HepG2 (cell line): ENCODE results near the gene TAF1C. TPM values are rescaled to one million over a fixed set of nuclear protein-coding genes. Genes with fewer than 3 reads are reported as not detected.

Experiments
- GLI4 ChIP-seq: sonication (generic); formaldehyde crosslinking; IDR thresholded peaks from 2 replicates; pipeline ENCODE4 v1.5.1; 2020; ENCODE audit warnings: missing genetic modification reagents, mild to moderate bottlenecking, moderate library complexity, borderline replicate concordance
- GTF2F1 ChIP-seq: fragments of 150-350 bp; IDR thresholded peaks from 2 replicates; pipeline ENCODE4 v1.6.1; 2014; ENCODE audit warnings: low read length
- KDM5B ChIP-seq: sonication (generic); formaldehyde crosslinking; IDR thresholded peaks from 2 replicates; pipeline ENCODE4 v1.4.0; 2020; ENCODE audit warnings: missing genetic modification reagents, mild to moderate bottlenecking, borderline replicate concordance
- MED8 ChIP-seq: sonication (generic); formaldehyde crosslinking; IDR thresholded peaks from 2 replicates; pipeline ENCODE4 v1.8.1; 2023; ENCODE audit warnings: mild to moderate bottlenecking, missing genetic modification reagents; ENCODE audit not compliant: insufficient replicate concordance
- THAP11 ChIP-seq: IDR thresholded peaks from 2 replicates; pipeline ENCODE4 v1.6.1; 2016; ENCODE audit warnings: missing biosample characterization, missing genetic modification reagents
- ZBTB38 ChIP-seq: sonication (generic); formaldehyde crosslinking; IDR thresholded peaks from 2 replicates; pipeline ENCODE4 v1.5.1; 2020; ENCODE audit warnings: mild to moderate bottlenecking, missing genetic modification reagents
- ZNF510 ChIP-seq: sonication (generic); formaldehyde crosslinking; IDR thresholded peaks from 2 replicates; pipeline ENCODE4 v1.4.0; 2020; ENCODE audit warnings: low read depth, mild to moderate bottlenecking, missing genetic modification reagents
- ZNF646 ChIP-seq: sonication (generic); formaldehyde crosslinking; IDR thresholded peaks from 2 replicates; pipeline ENCODE4 v1.9.0; 2021; ENCODE audit warnings: mild to moderate bottlenecking, missing genetic modification reagents
- ZNF773 ChIP-seq: sonication (generic); formaldehyde crosslinking; IDR thresholded peaks from 2 replicates; pipeline ENCODE4 v1.4.0; 2020; ENCODE audit warnings: missing genetic modification reagents, borderline replicate concordance
- polyA plus RNA-seq, 8 experiments: library from polyadenylated mRNA; depleted of rRNA in 3 of 8; stranded (reverse) in 7 of 8; unstranded in 1 of 8; fragments of >200 nt; fragmentation: Illumina TruSeq in 4 of 8; extraction: Trizol in 4 of 8; gene quantifications; 2 replicates each; pipeline versions ENCODE4 v1.2.1 to v1.2.3, GENCODE V29; 2011 to 2016; ENCODE audit warnings: low read depth in 4 of 8, missing spikeins in 1 of 8, mixed read lengths in 1 of 8; ENCODE audit not compliant: insufficient read depth in 1 of 8
- total RNA-seq, 5 experiments: library from RNA; depleted of rRNA; stranded (reverse); fragments of >200 nt; fragmentation: Illumina TruSeq; extraction: Trizol; gene quantifications; 2 replicates each; pipeline ENCODE4 v1.2.3, GENCODE V29; 2016; ENCODE audit warnings: low read depth in 1 of 5
- TF ChIP-seq, protein P1 (sequence below): sonication (generic); formaldehyde crosslinking; IDR thresholded peaks from 2 replicates; pipeline ENCODE4 v1.8.0; 2022; ENCODE audit warnings: mild to moderate bottlenecking, missing genetic modification reagents, moderate library complexity

Gene TAF1C
- total and polyA plus RNA-seq, 2 of the 13 experiments (the other 11 are each of a cell fraction or from before 2014, with no cell fraction given) = 15.6 to 20.8 TPM

DNA sequence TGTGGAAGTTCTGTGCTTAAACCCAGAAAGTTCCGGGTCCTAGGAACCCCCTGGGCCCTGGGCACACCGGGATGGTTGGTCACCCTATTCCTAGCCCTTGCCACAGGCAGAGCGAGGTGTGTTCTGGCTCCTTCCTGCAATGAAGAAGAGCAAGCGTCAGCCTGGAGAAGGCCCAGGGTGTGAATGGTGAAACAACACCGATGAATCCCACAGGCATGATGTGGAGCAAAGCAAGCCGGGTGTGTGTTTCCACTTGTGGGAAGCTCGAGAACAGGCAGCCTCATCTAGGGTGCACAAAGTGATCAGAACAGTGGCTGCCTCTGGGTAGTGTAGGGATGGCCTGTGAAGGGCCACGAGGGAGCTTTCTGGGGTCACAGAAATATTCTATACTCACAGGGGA lies 39.2 kb upstream of the TAF1C start (continued):
- no peak for TF ChIP-seq MED8
- no peak for TF ChIP-seq ZBTB38 (CRISPR knock-in tag)
- TF ChIP-seq, protein P1, sequence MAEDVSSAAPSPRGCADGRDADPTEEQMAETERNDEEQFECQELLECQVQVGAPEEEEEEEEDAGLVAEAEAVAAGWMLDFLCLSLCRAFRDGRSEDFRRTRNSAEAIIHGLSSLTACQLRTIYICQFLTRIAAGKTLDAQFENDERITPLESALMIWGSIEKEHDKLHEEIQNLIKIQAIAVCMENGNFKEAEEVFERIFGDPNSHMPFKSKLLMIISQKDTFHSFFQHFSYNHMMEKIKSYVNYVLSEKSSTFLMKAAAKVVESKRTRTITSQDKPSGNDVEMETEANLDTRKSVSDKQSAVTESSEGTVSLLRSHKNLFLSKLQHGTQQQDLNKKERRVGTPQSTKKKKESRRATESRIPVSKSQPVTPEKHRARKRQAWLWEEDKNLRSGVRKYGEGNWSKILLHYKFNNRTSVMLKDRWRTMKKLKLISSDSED (CRISPR knock-in tag) = no peak
- TF ChIP-seq KDM5B (CRISPR knock-in tag) = no peak
- TF ChIP-seq GTF2F1 = no peak
- no peak for TF ChIP-seq GLI4 (CRISPR knock-in tag)
- no peak for TF ChIP-seq ZNF773 (CRISPR knock-in tag)
- TF ChIP-seq ZNF510 = no peak
- TF ChIP-seq THAP11 (CRISPR knock-in tag) = no peak
- TF ChIP-seq ZNF646 (CRISPR knock-in tag) = no peak
